ENCODE results near the gene SEMA6D.

The SEMA6D gene

GRCh38 chr15:47768735-47769134 lies 51.4 kb downstream of the SEMA6D start:
- no peak for TF ChIP-seq CTCF (IDR thresholded peaks at IDR 0.05)
- H3K4me1 ChIP-seq (ENCODE audit: control insufficient read depth in 1 of 2, insufficient read depth in 1 of 2, low read depth in 1 of 2, low read length in 1 of 2): no peaks in the 10 kb centered on the region
- H3K27ac ChIP-seq: no peak overlapping the region
- no peaks in the 10 kb centered on the region for H3K9me3 ChIP-seq
- H3K27me3 ChIP-seq: no peaks in the 10 kb centered on the region
- H3K36me3 ChIP-seq: no peaks in the 10 kb centered on the region
- no peak overlapping the region for H3K4me3 ChIP-seq (ENCODE audit: low read depth in 1 of 2, low read length in 1 of 2)

- Histone ChIP-seq H3K36me3 (no peaks in the 10 kb centered on the region), H3K27me3 (no peaks in the 10 kb centered on the region), H3K4me3 (ENCODE audit: low read depth in 1 of 2, low read length in 1 of 2) (no peak overlapping the region), H3K9me3 (no peaks in the 10 kb centered on the region), H3K27ac (no peak overlapping the region), H3K4me1 (ENCODE audit: control insufficient read depth in 1 of 2, insufficient read depth in 1 of 2, low read depth in 1 of 2, low read length in 1 of 2) (no peaks in the 10 kb centered on the region)
- TF ChIP-seq CTCF (IDR thresholded peaks at IDR 0.05): no peak
These were observed 51.9 kb downstream of the SEMA6D start for GRCh38 chr15:47769166-47769565.

GRCh38 chr15:47773143-47773542 lies 55.8 kb downstream of the SEMA6D start:
- Histone ChIP-seq H3K27ac (no peak overlapping the region), H3K27me3 (no peaks in the 10 kb centered on the region), H3K9me3 (no peaks in the 10 kb centered on the region), H3K36me3 (no peaks in the 10 kb centered on the region), H3K4me1 (ENCODE audit: control insufficient read depth in 1 of 2, insufficient read depth in 1 of 2, low read depth in 1 of 2, low read length in 1 of 2) (no peaks in the 10 kb centered on the region), H3K4me3 (ENCODE audit: low read depth in 1 of 2, low read length in 1 of 2) (no peak overlapping the region)
- TF ChIP-seq CTCF (IDR thresholded peaks at IDR 0.05): no peak

- Histone ChIP-seq H3K36me3 (no peaks in the 10 kb centered on the region), H3K9me3 (no peaks in the 10 kb centered on the region), H3K4me1 (ENCODE audit: control insufficient read depth in 1 of 2, insufficient read depth in 1 of 2, low read depth in 1 of 2, low read length in 1 of 2) (no peaks in the 10 kb centered on the region), H3K27ac (no peak overlapping the region), H3K4me3 (ENCODE audit: low read depth in 1 of 2, low read length in 1 of 2) (no peak overlapping the region), H3K27me3 (no peaks in the 10 kb centered on the region)
- no peak for TF ChIP-seq CTCF (IDR thresholded peaks at IDR 0.05)
These were observed 61.0 kb downstream of the SEMA6D start for GRCh38 chr15:47778263-47778770.

GRCh38 chr15:47780971-47781370 lies 63.7 kb downstream of the SEMA6D start:
- Histone ChIP-seq H3K4me1 (ENCODE audit: control insufficient read depth in 1 of 2, insufficient read depth in 1 of 2, low read depth in 1 of 2, low read length in 1 of 2) (no peaks in the 10 kb centered on the region), H3K9me3 (no peaks in the 10 kb centered on the region), H3K27ac (no peak overlapping the region), H3K36me3 (no peaks in the 10 kb centered on the region), H3K27me3 (no peaks in the 10 kb centered on the region), H3K4me3 (ENCODE audit: low read depth in 1 of 2, low read length in 1 of 2) (no peak overlapping the region)
- no peak for TF ChIP-seq CTCF (IDR thresholded peaks at IDR 0.05)

GRCh38 chr15:47781527-47781926 lies 64.2 kb downstream of the SEMA6D start:
- Histone ChIP-seq H3K4me1 (ENCODE audit: control insufficient read depth in 1 of 2, insufficient read depth in 1 of 2, low read depth in 1 of 2, low read length in 1 of 2) (no peaks in the 10 kb centered on the region), H3K27ac (no peak overlapping the region), H3K36me3 (no peaks in the 10 kb centered on the region), H3K4me3 (ENCODE audit: low read depth in 1 of 2, low read length in 1 of 2) (no peak overlapping the region), H3K27me3 (no peaks in the 10 kb centered on the region), H3K9me3 (no peaks in the 10 kb centered on the region)
- TF ChIP-seq CTCF (IDR thresholded peaks at IDR 0.05): no peak

Measured in neutrophil (primary cell).